SK-N-SH (cell line): ENCODE results near the gene FRRS1L. TPM values are rescaled to one million over a fixed set of nuclear protein-coding genes. Genes with fewer than 3 reads are reported as not detected.

Experiments
- CTCF ChIA-PET: fragments of 300-600, 350-600 bp; formaldehyde crosslinking; extraction: SDS; loops from one replicate; lab custom pipeline; 2021; lab: Yijun Ruan, JAX
- POLR2A ChIA-PET: fragments of 350-600 bp; sonication (Branson Sonifier 250); formaldehyde crosslinking; extraction: SDS; loops from one replicate; lab custom pipeline; 2020; ENCODE audit warnings: antibody characterized with exemption, inconsistent platforms; lab: Yijun Ruan, JAX
- DNase-seq: peaks from one replicate; pipeline ENCODE4 v3.0.0; 2012
- H2AFZ ChIP-seq: fragments of 200-600 bp; sonication (generic); 2 replicates; pipeline ENCODE4 v1.8.1; 2016; ENCODE audit warnings: antibody characterized with exemption, mild to moderate bottlenecking, low read depth
- H3F3A ChIP-seq: fragments of 200-600 bp; sonication (generic); replicated peaks from 2 replicates; pipeline ENCODE3; 2016; ENCODE audit warnings: antibody characterized with exemption, mild to moderate bottlenecking; ENCODE audit not compliant: insufficient read depth
- H3K27ac ChIP-seq, 2 experiments: fragments of 200-500 bp in 1 of 2; fragments of 200-600 bp in 1 of 2; sonication (Bioruptor generic) in 1 of 2; sonication (generic), shearing (Covaris generic) in 1 of 2; 2 replicates each; pipeline versions ENCODE4 v1.5.1 to v1.6.1; 2014 to 2016; ENCODE audit warnings: low read depth in 2 of 2, inconsistent platforms in 1 of 2, low read length in 1 of 2, mild to moderate bottlenecking in 1 of 2, mixed read lengths in 1 of 2
- H3K27me3 ChIP-seq: fragments of 200-600 bp; sonication (generic), shearing (Covaris generic); 2 replicates; pipeline ENCODE4 v1.6.1; 2016; ENCODE audit warnings: mixed run types; ENCODE audit not compliant: insufficient read depth
- H3K36me3 ChIP-seq, 2 experiments: fragments of 200-500 bp in 1 of 2; fragments of 200-600 bp in 1 of 2; sonication (Bioruptor generic) in 1 of 2; sonication (generic) in 1 of 2; replicated peaks in 1 of 2; 2 replicates each; pipeline versions ENCODE3 to v1.5.1; 2014 to 2016; ENCODE audit warnings: low read length in 1 of 2, mild to moderate bottlenecking in 1 of 2; ENCODE audit not compliant: insufficient read depth in 2 of 2, control insufficient read depth in 1 of 2
- H3K4me1 ChIP-seq, 2 experiments: fragments of 200-500 bp in 1 of 2; fragments of 200-600 bp in 1 of 2; sonication (Bioruptor generic) in 1 of 2; sonication (generic), shearing (Covaris generic) in 1 of 2; 2 replicates each; pipeline versions ENCODE4 v1.5.1 to v1.6.1; 2014 to 2016; ENCODE audit warnings: low read depth in 1 of 2, low read length in 1 of 2, mixed run types in 1 of 2; ENCODE audit not compliant: insufficient read depth in 2 of 2, control insufficient read depth in 1 of 2
- H3K4me2 ChIP-seq: fragments of 200-600 bp; sonication (generic), shearing (Covaris generic); 2 replicates; pipeline ENCODE4 v1.6.1; 2017; ENCODE audit warnings: mixed run types
- H3K4me3 ChIP-seq, 2 experiments: fragments of 200-500 bp in 1 of 2; fragments of 200-600 bp in 1 of 2; sonication (Bioruptor generic) in 1 of 2; sonication (generic), shearing (Covaris generic) in 1 of 2; 2 replicates each; pipeline versions ENCODE4 v1.5.1 to v1.8.1; 2014 to 2016; ENCODE audit warnings: low read depth in 2 of 2, inconsistent platforms in 1 of 2, low read length in 1 of 2, mild to moderate bottlenecking in 1 of 2, mixed read lengths in 1 of 2, moderate library complexity in 1 of 2
- H3K79me2 ChIP-seq: fragments of 200-600 bp; sonication (generic); 2 replicates; pipeline ENCODE4 v1.8.1; 2017; ENCODE audit warnings: mild to moderate bottlenecking; ENCODE audit not compliant: insufficient read depth
- H3K9ac ChIP-seq: fragments of 200-600 bp; sonication (generic); 2 replicates; pipeline ENCODE4 v1.6.1; 2017; ENCODE audit warnings: mixed run types
- H3K9me2 ChIP-seq: fragments of 200-600 bp; sonication (generic); 2 replicates; pipeline ENCODE4 v1.6.1; 2017; ENCODE audit warnings: mixed run types
- H3K9me3 ChIP-seq: fragments of 200-600 bp; sonication (generic); 2 replicates; pipeline ENCODE4 v1.6.1; 2017; ENCODE audit warnings: mixed run types, mild to moderate bottlenecking, moderate library complexity
- H4K20me1 ChIP-seq: fragments of 200-600 bp; sonication (generic); 2 replicates; pipeline ENCODE4 v1.6.1; 2017; ENCODE audit warnings: mild to moderate bottlenecking, mixed run types; ENCODE audit not compliant: insufficient read depth
- ELF1 ChIP-seq: IDR thresholded peaks from 2 replicates; pipeline ENCODE4 v1.4.0; 2012
- EP300 ChIP-seq, 2 experiments: IDR thresholded peaks; 2 replicates each; pipeline versions ENCODE4 v1.4.0 to v1.6.1; 2012; ENCODE audit warnings: borderline replicate concordance in 1 of 2, low read depth in 1 of 2, low read length in 1 of 2
- EZH2phosphoT487 ChIP-seq: fragments of 200-600 bp; sonication (generic); IDR thresholded peaks from 2 replicates; pipeline ENCODE4 v1.6.1; 2017; ENCODE audit warnings: low read depth, mixed run types, mild to moderate bottlenecking, antibody characterized with exemption, moderate library complexity, borderline replicate concordance
- FOXJ3 ChIP-seq: sonication (generic); formaldehyde crosslinking; IDR thresholded peaks from 2 replicates; pipeline ENCODE4 v1.5.1; 2020; ENCODE audit warnings: mild to moderate bottlenecking, missing genetic modification reagents
- FOXM1 ChIP-seq: IDR thresholded peaks from 2 replicates; pipeline ENCODE4 v1.4.0; 2012; ENCODE audit warnings: low read depth, mild to moderate bottlenecking
- GABPA ChIP-seq: IDR thresholded peaks from 2 replicates; pipeline ENCODE4 v1.4.0; 2012; ENCODE audit warnings: low read depth, mild to moderate bottlenecking
- GATA2 ChIP-seq: sonication (generic); formaldehyde crosslinking; IDR thresholded peaks from 2 replicates; pipeline ENCODE4 v1.5.0; 2020; ENCODE audit warnings: mild to moderate bottlenecking, missing genetic modification reagents
- JUND ChIP-seq: IDR thresholded peaks from 2 replicates; pipeline ENCODE4 v1.4.0; 2012
- MEF2A ChIP-seq: IDR thresholded peaks from 2 replicates; pipeline ENCODE4 v1.4.0; 2012; ENCODE audit warnings: low read depth, borderline replicate concordance
- MXI1 ChIP-seq: IDR thresholded peaks from 2 replicates; pipeline ENCODE4 v1.6.1; 2012; ENCODE audit warnings: mild to moderate bottlenecking, low read depth, low read length, improper control_type of control experiment
- NFIC ChIP-seq: IDR thresholded peaks from 2 replicates; pipeline ENCODE4 v1.4.0; 2012; ENCODE audit warnings: borderline replicate concordance
- POLR2AphosphoS5 ChIP-seq: IDR thresholded peaks from 2 replicates; pipeline ENCODE4 v1.6.1; 2012; ENCODE audit warnings: low read depth, low read length
- RAD21 ChIP-seq: IDR thresholded peaks from 2 replicates; pipeline ENCODE4 v1.6.1; 2012; ENCODE audit warnings: mild to moderate bottlenecking, low read length
- RCOR1 ChIP-seq: fragments of 150-350 bp; IDR thresholded peaks from 2 replicates; pipeline ENCODE4 v1.6.1; 2017; ENCODE audit warnings: antibody characterized with exemption, low read length
- RFX5 ChIP-seq: IDR thresholded peaks from 2 replicates; pipeline ENCODE4 v1.6.1; 2012; ENCODE audit warnings: mild to moderate bottlenecking, improper control_type of control experiment, low read length
- RXRA ChIP-seq: IDR thresholded peaks from 2 replicates; pipeline ENCODE4 v1.4.0; 2012; ENCODE audit warnings: low read depth, mild to moderate bottlenecking, borderline replicate concordance
- SMC3 ChIP-seq: IDR thresholded peaks from 2 replicates; pipeline ENCODE4 v1.6.1; 2012; ENCODE audit warnings: low read depth, low read length, improper control_type of control experiment
- TCF12 ChIP-seq: IDR thresholded peaks from 2 replicates; pipeline ENCODE4 v1.4.0; 2012
- TEAD4 ChIP-seq: IDR thresholded peaks from 2 replicates; pipeline ENCODE4 v1.4.0; 2012; ENCODE audit warnings: mild to moderate bottlenecking, borderline replicate concordance; ENCODE audit not compliant: insufficient read depth
- USF1 ChIP-seq: IDR thresholded peaks from 2 replicates; pipeline ENCODE4 v1.4.0; 2012; ENCODE audit warnings: low read depth, borderline replicate concordance
- YY1 ChIP-seq: IDR thresholded peaks from 2 replicates; pipeline ENCODE4 v1.4.0; 2012; ENCODE audit warnings: low read depth, mild to moderate bottlenecking
- whole genome bisulfite sequencing: methylation state at CpG from one replicate; pipeline ENCODE4 v1.1.6; 2017; ENCODE audit warnings: low lambda C conversion rate; 5-methylcytosine and 5-hydroxymethylcytosine counted together
- polyA plus RNA-seq, 3 experiments: library from polyadenylated mRNA; depleted of rRNA; stranded (reverse); fragments of >200 nt; gene quantifications; 2 replicates each; pipeline ENCODE4 v1.2.3, GENCODE V29; 2012
- TF ChIP-seq, protein P1 (sequence below): IDR thresholded peaks from 2 replicates; pipeline ENCODE4; 2012
- TF ChIP-seq, protein P2 (sequence below): fragments of 200-600 bp; sonication (generic); IDR thresholded peaks from 2 replicates; pipeline ENCODE4 v1.6.1; 2017; ENCODE audit warnings: antibody characterized with exemption, mild to moderate bottlenecking, moderate library complexity
- TF ChIP-seq, protein P3 (sequence below): IDR thresholded peaks from 2 replicates; pipeline ENCODE4 v1.4.0; 2012; ENCODE audit warnings: low read depth, borderline replicate concordance

FRRS1L gene
- polyA plus RNA-seq, 1 of the 3 experiments (the other 2 are of a cell fraction), result 3.7 TPM

- whole genome bisulfite sequencing, result 94% methylated on average over 6 of the region's 6 CpGs
- TF ChIP-seq MEF2A (no peak), SMC3 (no peak), RAD21 (no peak), TCF12 (no peak), GABPA (no peak), EP300 (IDR thresholded peaks at IDR 0.05; ENCODE audit: borderline replicate concordance in 1 of 2, low read depth in 1 of 2, low read length in 1 of 2) (no peak), RCOR1 (no peak), EZH2phosphoT487 (no peak), YY1 (no peak), USF1 (no peak), ELF1 (no peak), MXI1 (no peak), TEAD4 (no peak), RFX5 (no peak)
- TF ChIP-seq, protein P1, sequence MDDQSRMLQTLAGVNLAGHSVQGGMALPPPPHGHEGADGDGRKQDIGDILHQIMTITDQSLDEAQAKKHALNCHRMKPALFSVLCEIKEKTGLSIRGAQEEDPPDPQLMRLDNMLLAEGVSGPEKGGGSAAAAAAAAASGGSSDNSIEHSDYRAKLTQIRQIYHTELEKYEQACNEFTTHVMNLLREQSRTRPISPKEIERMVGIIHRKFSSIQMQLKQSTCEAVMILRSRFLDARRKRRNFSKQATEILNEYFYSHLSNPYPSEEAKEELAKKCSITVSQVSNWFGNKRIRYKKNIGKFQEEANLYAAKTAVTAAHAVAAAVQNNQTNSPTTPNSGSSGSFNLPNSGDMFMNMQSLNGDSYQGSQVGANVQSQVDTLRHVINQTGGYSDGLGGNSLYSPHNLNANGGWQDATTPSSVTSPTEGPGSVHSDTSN, result no peak
- TF ChIP-seq, protein P2, sequence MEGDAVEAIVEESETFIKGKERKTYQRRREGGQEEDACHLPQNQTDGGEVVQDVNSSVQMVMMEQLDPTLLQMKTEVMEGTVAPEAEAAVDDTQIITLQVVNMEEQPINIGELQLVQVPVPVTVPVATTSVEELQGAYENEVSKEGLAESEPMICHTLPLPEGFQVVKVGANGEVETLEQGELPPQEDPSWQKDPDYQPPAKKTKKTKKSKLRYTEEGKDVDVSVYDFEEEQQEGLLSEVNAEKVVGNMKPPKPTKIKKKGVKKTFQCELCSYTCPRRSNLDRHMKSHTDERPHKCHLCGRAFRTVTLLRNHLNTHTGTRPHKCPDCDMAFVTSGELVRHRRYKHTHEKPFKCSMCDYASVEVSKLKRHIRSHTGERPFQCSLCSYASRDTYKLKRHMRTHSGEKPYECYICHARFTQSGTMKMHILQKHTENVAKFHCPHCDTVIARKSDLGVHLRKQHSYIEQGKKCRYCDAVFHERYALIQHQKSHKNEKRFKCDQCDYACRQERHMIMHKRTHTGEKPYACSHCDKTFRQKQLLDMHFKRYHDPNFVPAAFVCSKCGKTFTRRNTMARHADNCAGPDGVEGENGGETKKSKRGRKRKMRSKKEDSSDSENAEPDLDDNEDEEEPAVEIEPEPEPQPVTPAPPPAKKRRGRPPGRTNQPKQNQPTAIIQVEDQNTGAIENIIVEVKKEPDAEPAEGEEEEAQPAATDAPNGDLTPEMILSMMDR, result no peak
- no peak for DNase-seq
- CTCF ChIA-PET, result no interaction called here
- peaks cover 34 to 50% of the 10 kb centered on the region in 2 experiments for H3K36me3 ChIP-seq
- POLR2A ChIA-PET, result no interaction called here
- no peaks in the 10 kb centered on the region for H3K9me2 ChIP-seq
- H4K20me1 ChIP-seq, result peaks cover 39% of the 10 kb centered on the region
- H3K9ac ChIP-seq, result no peak overlapping the region
- no peaks in the 10 kb centered on the region for H3K9me3 ChIP-seq
- H3K4me1 ChIP-seq, result peaks cover 8 to 18% of the 10 kb centered on the region in 2 experiments
- H3K4me2 ChIP-seq, result no peak overlapping the region
- H3F3A ChIP-seq, result peaks cover 19% of the 10 kb centered on the region
- no peak overlapping the region for H3K27ac ChIP-seq
- no peaks in the 10 kb centered on the region for H3K27me3 ChIP-seq
- H3K4me3 ChIP-seq, result no peak overlapping the region
- H3K79me2 ChIP-seq, result peaks cover 93% of the 10 kb centered on the region
- H2AFZ ChIP-seq, result no peak overlapping the region
Observed at GRCh38 chr9:109094268-109094667, 72.8 kb downstream of the FRRS1L start.

DNA sequence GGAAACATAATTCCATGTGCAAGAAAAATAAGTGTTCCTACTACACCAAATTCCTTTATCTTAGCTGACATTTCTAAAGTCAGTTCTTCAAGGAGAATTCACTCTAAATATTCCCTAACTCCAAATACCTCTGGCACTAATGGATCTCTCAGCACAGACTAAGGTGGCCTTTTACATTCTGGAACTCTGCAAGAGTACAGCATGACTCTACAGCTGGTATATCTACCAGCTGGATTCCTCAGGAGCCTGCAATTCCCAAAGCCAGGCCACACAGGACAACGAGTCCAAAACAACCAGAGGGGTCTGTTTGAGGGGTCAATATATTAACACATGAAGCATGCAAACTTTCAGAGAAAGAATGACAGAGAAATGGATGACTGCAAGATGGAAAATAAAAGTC lies 74.5 kb downstream of the FRRS1L start:
- no peak for DNase-seq
- Histone ChIP-seq H3K79me2 (peaks cover 87% of the 10 kb centered on the region), H3K27me3 (no peaks in the 10 kb centered on the region), H3K9me3 (no peaks in the 10 kb centered on the region), H2AFZ (no peak overlapping the region), H3F3A (peaks cover 5% of the 10 kb centered on the region), H3K4me2 (no peak overlapping the region), H3K36me3 (peaks cover 40 to 65% of the 10 kb centered on the region in 2 experiments), H3K9ac (no peak overlapping the region), H3K27ac (no peak overlapping the region), H3K4me3 (no peak overlapping the region), H3K9me2 (no peaks in the 10 kb centered on the region), H3K4me1 (peaks cover 0 to 2% of the 10 kb centered on the region in 2 experiments; a peak in 2 of 4 replicates), H4K20me1 (peaks cover 24% of the 10 kb centered on the region)
- CTCF ChIA-PET, result interaction anchor here (0.6 to 0.9 kb wide), 2 partner anchors 31 to 77 kb away, joined by 3 read pairs; no protein-coding TSS in a partner anchor
- WGBS, result 28% methylated on average over 1 of the region's 1 CpG
- POLR2A ChIA-PET, result no interaction called here
- TF ChIP-seq RAD21 (no peak), JUND (no peak), FOXJ3 (CRISPR knock-in tag) (no peak), GATA2 (CRISPR knock-in tag) (no peak), RFX5 (no peak), TEAD4 (no peak), MEF2A (no peak), POLR2AphosphoS5 (no peak), MXI1 (no peak), NFIC (no peak), FOXM1 (no peak), RXRA (no peak)
- TF ChIP-seq, protein P3, sequence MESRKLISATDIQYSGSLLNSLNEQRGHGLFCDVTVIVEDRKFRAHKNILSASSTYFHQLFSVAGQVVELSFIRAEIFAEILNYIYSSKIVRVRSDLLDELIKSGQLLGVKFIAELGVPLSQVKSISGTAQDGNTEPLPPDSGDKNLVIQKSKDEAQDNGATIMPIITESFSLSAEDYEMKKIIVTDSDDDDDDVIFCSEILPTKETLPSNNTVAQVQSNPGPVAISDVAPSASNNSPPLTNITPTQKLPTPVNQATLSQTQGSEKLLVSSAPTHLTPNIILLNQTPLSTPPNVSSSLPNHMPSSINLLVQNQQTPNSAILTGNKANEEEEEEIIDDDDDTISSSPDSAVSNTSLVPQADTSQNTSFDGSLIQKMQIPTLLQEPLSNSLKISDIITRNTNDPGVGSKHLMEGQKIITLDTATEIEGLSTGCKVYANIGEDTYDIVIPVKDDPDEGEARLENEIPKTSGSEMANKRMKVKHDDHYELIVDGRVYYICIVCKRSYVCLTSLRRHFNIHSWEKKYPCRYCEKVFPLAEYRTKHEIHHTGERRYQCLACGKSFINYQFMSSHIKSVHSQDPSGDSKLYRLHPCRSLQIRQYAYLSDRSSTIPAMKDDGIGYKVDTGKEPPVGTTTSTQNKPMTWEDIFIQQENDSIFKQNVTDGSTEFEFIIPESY, result no peak
